HFFc6 (cell line): Measurements from ENCODE around the gene WBP2NL. TPM values are rescaled to one million over a fixed set of nuclear protein-coding genes. Genes with fewer than 3 reads are reported as not detected.
A peak's percentile ranks its signal among the peaks of the same experiment; 100 is the strongest.

Experiments used
- DNase-seq: peaks from one replicate; pipeline ENCODE4 v3.0.0-alpha.2; 2018
- H3K27ac Mint-ChIP-seq: 2 replicates; pipeline ENCODE4 v1.8.0; 2020; ENCODE audit warnings: mild to moderate bottlenecking, mixed read lengths
- H3K27me3 Mint-ChIP-seq: 2 replicates; pipeline ENCODE4 v1.8.0; 2021; ENCODE audit warnings: mild to moderate bottlenecking, moderate library complexity, mixed read lengths; ENCODE audit not compliant: insufficient read depth
- H3K36me3 Mint-ChIP-seq: 2 replicates; pipeline ENCODE4 v1.8.0; 2021; ENCODE audit warnings: low read depth, mixed read lengths
- H3K4me1 Mint-ChIP-seq: 2 replicates; pipeline ENCODE4 v1.8.0; 2020; ENCODE audit warnings: low read depth, mixed read lengths
- H3K4me3 Mint-ChIP-seq: 2 replicates; pipeline ENCODE4 v1.8.0; 2020; ENCODE audit warnings: mild to moderate bottlenecking, moderate library complexity, mixed read lengths
- H3K9me3 Mint-ChIP-seq: 2 replicates; pipeline ENCODE4 v1.8.0; 2020; ENCODE audit warnings: mild to moderate bottlenecking, mixed read lengths
- CTCF ChIP-seq: fragments of 200-600 bp; sonication (generic); IDR thresholded peaks from 2 replicates; pipeline ENCODE4 v1.5.0; 2021; ENCODE audit warnings: antibody characterized with exemption, mild to moderate bottlenecking
- total RNA-seq, 6 experiments: library from RNA; stranded (reverse); fragmentation: NEBNext Ultra II Directional; extraction: Animal tissue kit (Norgen Biotek cat#: 25700); gene quantifications; 2 replicates in 1 of 6; 3 replicates in 5 of 6; pipeline ENCODE4 v1.2.3, GENCODE V29; 2021

WBP2NL gene
- total RNA-seq, 6 experiments from 2014 or later = not detected

GRCh38 chr22:42035256-42035655 lies 36.7 kb downstream of the WBP2NL start:
- Mint-ChIP-seq H3K4me3 (no peak overlapping the region), H3K9me3 (peaks cover 8% of the 10 kb centered on the region; the same call in 1 of the 2 replicates), H3K27me3 (peaks cover 7% of the 10 kb centered on the region), H3K36me3 (no peaks in the 10 kb centered on the region), H3K27ac (no peak overlapping the region), H3K4me1 (peaks cover 13% of the 10 kb centered on the region)
- DNase-seq = no peak
- TF ChIP-seq CTCF = no peak

GRCh38 chr22:42039271-42039670 lies 40.7 kb downstream of the WBP2NL start:
- TF ChIP-seq CTCF = no peak
- Mint-ChIP-seq H3K27me3 (peaks cover 10% of the 10 kb centered on the region), H3K4me3 (peak overlapping the region; percentile 16; the same call in 1 of the 2 replicates), H3K27ac (no peak overlapping the region), H3K4me1 (no peaks in the 10 kb centered on the region; the same call in 1 of the 2 replicates), H3K9me3 (peaks cover 25% of the 10 kb centered on the region), H3K36me3 (peaks cover 6% of the 10 kb centered on the region; the same call in 1 of the 2 replicates)
- peak; percentile 44 for DNase-seq

- Mint-ChIP-seq H3K27ac (no peak overlapping the region), H3K4me3 (no peak overlapping the region), H3K36me3 (peaks cover 6% of the 10 kb centered on the region; the same call in 1 of the 2 replicates), H3K9me3 (peaks cover 24% of the 10 kb centered on the region), H3K27me3 (peaks cover 9% of the 10 kb centered on the region), H3K4me1 (peaks cover under 1% of the 10 kb centered on the region)
- TF ChIP-seq CTCF = no peak
- no peak for DNase-seq
Measured at GRCh38 chr22:42041784-42042183, 43.2 kb downstream of the WBP2NL start.

- DNase-seq = no peak
- Mint-ChIP-seq H3K27ac (no peak overlapping the region), H3K4me1 (peaks cover 6% of the 10 kb centered on the region), H3K27me3 (no peaks in the 10 kb centered on the region; the same call in 1 of the 2 replicates), H3K36me3 (peaks cover under 1% of the 10 kb centered on the region; the same call in 1 of the 2 replicates), H3K9me3 (no peaks in the 10 kb centered on the region), H3K4me3 (no peak overlapping the region)
- no peak for TF ChIP-seq CTCF
Measured at GRCh38 chr22:42050641-42051180, 52.1 kb downstream of the WBP2NL start.

GRCh38 chr22:42052765-42053164 lies 54.2 kb downstream of the WBP2NL start:
- H3K27ac Mint-ChIP-seq = no peak overlapping the region
- no peak for TF ChIP-seq CTCF

More at GRCh38 chr22:42052765-42053164, 54.2 kb downstream of the WBP2NL start:
- Mint-ChIP-seq H3K4me1 (no peaks in the 10 kb centered on the region), H3K9me3 (peaks cover 17% of the 10 kb centered on the region), H3K36me3 (peaks cover 19% of the 10 kb centered on the region), H3K27me3 (no peaks in the 10 kb centered on the region; the same call in 1 of the 2 replicates), H3K4me3 (no peak overlapping the region)
- DNase-seq = no peak
